Aorta (tissue), 5 donors: Measurements from ENCODE around the gene ABHD6. TPM values are rescaled to one million over a fixed set of nuclear protein-coding genes. Genes with fewer than 3 reads are reported as not detected.

Source experiments
- ATAC-seq: fragments of 200-7000 bp; cut with Tn5 transposase; one replicate; pipeline ENCODE4 v1.9.1; 2022; ENCODE audit warnings: moderate library complexity; ENCODE audit not compliant: low FRiP score
- DNase-seq, 2 donors: peaks; one replicate each; pipeline ENCODE4 v3.0.0-alpha.2; 2020
- H3K27ac ChIP-seq, 2 donors: one replicate each; pipeline ENCODE4 v1.5.1; 2013; ENCODE audit warnings: low read length in 2 of 2, mild to moderate bottlenecking in 2 of 2, moderate library complexity in 2 of 2, control low read depth in 1 of 2, inconsistent platforms in 1 of 2, low read depth in 1 of 2
- H3K27me3 ChIP-seq, 2 donors: one replicate each; pipeline ENCODE4 v1.6.1; 2013; ENCODE audit warnings: control low read depth in 1 of 2, low read length in 1 of 2, mild to moderate bottlenecking in 1 of 2, moderate library complexity in 1 of 2; ENCODE audit not compliant: insufficient read depth in 2 of 2, control insufficient read depth in 1 of 2
- H3K36me3 ChIP-seq, 2 donors: one replicate each; pipeline ENCODE4 v1.6.1; 2013; ENCODE audit warnings: control low read depth in 1 of 2, low read length in 1 of 2, mild to moderate bottlenecking in 1 of 2; ENCODE audit not compliant: insufficient read depth in 2 of 2, control insufficient read depth in 1 of 2
- H3K4me1 ChIP-seq, 2 donors: one replicate each; pipeline ENCODE4 v1.6.1; 2013; ENCODE audit warnings: low read length in 2 of 2, control low read depth in 1 of 2, mild to moderate bottlenecking in 1 of 2, moderate library complexity in 1 of 2; ENCODE audit not compliant: insufficient read depth in 2 of 2, control insufficient read depth in 1 of 2
- H3K4me3 ChIP-seq, 2 donors: one replicate each; pipeline ENCODE4 v1.5.1; 2013; ENCODE audit warnings: low read length in 2 of 2, control low read depth in 1 of 2, mild to moderate bottlenecking in 1 of 2
- H3K9me3 ChIP-seq: one replicate; pipeline ENCODE4 v1.6.1; 2013; ENCODE audit warnings: mild to moderate bottlenecking, low read length; ENCODE audit not compliant: control insufficient read depth
- WGBS, 2 donors: extraction: QIAGEN DNeasy Blood & Tissue Kit; methylation state at CpG; one replicate each; pipeline ENCODE4 v1.1.7; 2013; 5-methylcytosine and 5-hydroxymethylcytosine counted together
- intact Hi-C, 2 donors: fragments of 100-400 bp; cut with DNase I; formaldehyde crosslinking; loops; one replicate each; pipeline versions ENCODE4 v1.14.2 to v1.15.0; 2022
- polyA plus RNA-seq, 2 donors: library from polyadenylated mRNA; stranded (reverse); fragments of 200-250 nt; gene quantifications; one replicate each; pipeline ENCODE4 v1.2.3, GENCODE V29; 2013
- total RNA-seq, 2 donors: library from RNA; stranded (reverse); fragmentation: NEBNext Ultra II Directional; extraction: Animal tissue kit (Norgen Biotek cat#: 25700); gene quantifications; one replicate each; pipeline ENCODE4 v1.2.1, GENCODE V29; 2021
- donor health status: healthy with polysubstance abuse.
- donor health status: Bipolar disorder and iron deficiency.
- donor health status: DM: no; HTN: no; CAD: no.
- donor health status: DM: no; HTN: no; CAD: no.
- donor health status: DM: yes; HTN: yes; CAD: no.

ABHD6 gene
- total and polyA plus RNA-seq, 4 donors = 5.9 to 10.4 (median 7.3) TPM

DNA sequence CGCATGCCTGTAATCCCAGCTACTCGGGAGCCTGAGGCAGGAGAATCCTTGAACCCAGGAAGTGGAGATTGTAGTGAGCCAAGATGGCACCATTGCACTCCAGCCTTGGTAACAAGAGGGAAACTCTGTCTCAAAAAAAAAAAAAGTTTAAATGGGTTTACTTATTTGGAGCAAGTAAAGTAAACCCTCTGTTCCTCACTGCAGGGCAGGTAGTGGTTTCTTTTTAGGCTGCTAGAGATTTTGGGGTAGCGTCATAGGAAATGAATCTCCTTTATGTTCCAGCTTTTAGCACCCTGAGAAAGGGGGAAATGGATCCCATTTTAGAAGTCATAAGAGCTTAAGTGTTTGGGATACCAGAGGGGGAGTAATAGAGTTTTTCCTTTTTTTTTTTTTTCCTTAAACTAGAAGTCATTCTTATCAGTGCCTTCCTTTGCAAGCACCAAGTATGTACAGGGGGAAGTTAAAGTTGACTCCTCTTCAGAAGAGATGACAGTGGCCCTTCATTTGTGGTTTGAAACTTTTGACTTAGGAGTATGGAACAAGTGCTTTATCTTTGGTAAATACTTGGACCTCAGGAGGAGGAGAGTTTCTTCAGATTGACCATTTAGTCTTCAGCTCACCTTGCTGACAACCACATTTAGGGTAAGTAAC is 103.1 kb downstream of the ABHD6 start:
- H3K9me3 ChIP-seq = no peaks in the 10 kb centered on the region
- ATAC-seq = no peak
- no peaks in the 10 kb centered on the region for H3K27me3 ChIP-seq
- DNase-seq = no peak
- H3K36me3 ChIP-seq = no peaks in the 10 kb centered on the region
- H3K4me1 ChIP-seq = peaks cover 0 to under 1% of the 10 kb centered on the region in 2 donors
- no peak overlapping the region for H3K27ac ChIP-seq
- intact Hi-C loops = no loop called here
- WGBS, 2 donors = 98% methylated on average over 3 of the region's 3 CpGs
- H3K4me3 ChIP-seq = no peak overlapping the region

DNA sequence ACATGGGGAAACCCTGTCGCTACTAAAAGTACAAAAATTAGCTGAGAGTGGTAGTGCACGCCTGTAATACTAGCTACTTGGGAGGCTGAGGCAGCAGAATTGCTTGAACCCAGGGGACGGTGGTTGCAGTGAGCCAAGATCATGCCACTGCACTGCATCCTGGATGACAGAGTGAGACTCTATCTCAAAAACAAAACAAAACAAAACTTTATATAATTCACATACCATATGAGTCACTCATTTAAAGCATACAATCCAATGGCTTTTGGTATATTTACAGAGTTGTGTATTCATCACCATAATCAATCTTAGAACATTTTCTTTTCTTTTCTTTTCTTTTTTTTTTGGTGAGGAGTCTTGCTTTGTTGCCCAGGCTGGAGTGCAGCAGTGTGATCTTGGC is 103.8 kb downstream of the ABHD6 start:
- DNase-seq (no peak), ATAC-seq (no peak)
- WGBS, 2 donors = 82 to 84% methylated on average over 3 of the region's 3 CpGs
- H3K4me1 ChIP-seq = no peaks in the 10 kb centered on the region
- H3K4me3 ChIP-seq = no peak overlapping the region
- no peaks in the 10 kb centered on the region for H3K9me3 ChIP-seq
- H3K27me3 ChIP-seq = no peaks in the 10 kb centered on the region
- intact Hi-C loops = no loop called here
- no peaks in the 10 kb centered on the region for H3K36me3 ChIP-seq
- no peak overlapping the region for H3K27ac ChIP-seq

DNA sequence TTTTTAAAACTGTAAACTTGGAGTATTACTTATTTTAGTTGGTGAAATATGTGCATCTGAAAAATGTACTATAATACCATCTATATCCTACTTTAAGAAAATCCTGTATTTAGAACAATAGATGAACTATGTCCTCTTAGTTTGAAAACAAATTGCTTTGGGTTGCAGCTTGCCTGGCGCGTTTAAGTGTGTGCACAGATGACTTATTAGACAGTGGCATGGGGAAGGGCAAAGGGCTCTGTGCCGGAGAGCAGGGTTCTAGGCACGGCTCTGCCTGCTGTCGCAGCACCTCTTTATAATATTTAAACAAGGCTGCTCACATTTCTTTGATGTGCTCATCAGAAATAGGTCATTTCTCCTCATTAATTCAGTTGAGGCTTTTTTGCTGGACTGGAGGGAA is 105.1 kb downstream of the ABHD6 start:
- Histone ChIP-seq H3K4me3 (no peak overlapping the region), H3K36me3 (no peaks in the 10 kb centered on the region), H3K27ac (no peak overlapping the region), H3K9me3 (no peaks in the 10 kb centered on the region), H3K4me1 (no peaks in the 10 kb centered on the region), H3K27me3 (no peaks in the 10 kb centered on the region)
- ATAC-seq (no peak), DNase-seq (no peak)
- intact Hi-C loops = no loop called here
- 84 to 85% methylated on average over 5 of the region's 5 CpGs for WGBS, 2 donors

Other genes starting within 250 kb of the ABHD6 start
- 100 to 1,000 TPM; 157 to 254 TPM for gene FLNB, start 229.4 kb upstream of the ABHD6 start, total RNA-seq
- gene FLNB, start 229.4 kb upstream of the ABHD6 start, polyA plus RNA-seq = 10 to 100 TPM; 33.3 to 92.6 TPM
- gene DNASE1L3, start 26.8 kb upstream of the ABHD6 start, total RNA-seq = 10 to 100 TPM in 1 of 2 donors, 1 to 10 TPM in 1; 4.3 to 19.8 TPM
- gene DNASE1L3, start 26.8 kb upstream of the ABHD6 start, polyA plus RNA-seq = 1 to 10 TPM; 1.4 to 7.0 TPM
- gene RPP14, start 68.5 kb downstream of the ABHD6 start, total RNA-seq = 10 to 100 TPM; 13.0 to 13.8 TPM
- 1 to 10 TPM; 5.8 to 7.9 TPM for gene RPP14, start 68.5 kb downstream of the ABHD6 start, polyA plus RNA-seq
- 1 to 10 TPM; 6.5 to 7.8 TPM for gene HTD2, start 68.7 kb downstream of the ABHD6 start, total RNA-seq
- 10 to 100 TPM in 1 of 2 donors, 1 to 10 TPM in 1; 7.7 to 10.8 TPM for gene HTD2, start 68.7 kb downstream of the ABHD6 start, polyA plus RNA-seq
- 10 to 100 TPM; 19.8 to 32.6 TPM for gene PXK, start 95.1 kb downstream of the ABHD6 start, total RNA-seq
- 10 to 100 TPM in 1 of 2 donors, 1 to 10 TPM in 1; 6.8 to 13.0 TPM for gene PXK, start 95.1 kb downstream of the ABHD6 start, polyA plus RNA-seq
- gene PDHB, start 196.0 kb downstream of the ABHD6 start, total RNA-seq = 10 to 100 TPM; 49.0 to 49.9 TPM
- gene PDHB, start 196.0 kb downstream of the ABHD6 start, polyA plus RNA-seq = 10 to 100 TPM; 68.4 to 72.7 TPM